ENCODE results near the gene SEM1. TPM values are rescaled to one million over a fixed set of nuclear protein-coding genes. Genes with fewer than 3 reads are reported as not detected.

SEM1 gene
- 318 to 682 TPM (median 341 TPM) in 5 replicates for total RNA-seq (2022; extraction: Qiagen RNA extraction; ENCODE audit: low read depth)

DNA sequence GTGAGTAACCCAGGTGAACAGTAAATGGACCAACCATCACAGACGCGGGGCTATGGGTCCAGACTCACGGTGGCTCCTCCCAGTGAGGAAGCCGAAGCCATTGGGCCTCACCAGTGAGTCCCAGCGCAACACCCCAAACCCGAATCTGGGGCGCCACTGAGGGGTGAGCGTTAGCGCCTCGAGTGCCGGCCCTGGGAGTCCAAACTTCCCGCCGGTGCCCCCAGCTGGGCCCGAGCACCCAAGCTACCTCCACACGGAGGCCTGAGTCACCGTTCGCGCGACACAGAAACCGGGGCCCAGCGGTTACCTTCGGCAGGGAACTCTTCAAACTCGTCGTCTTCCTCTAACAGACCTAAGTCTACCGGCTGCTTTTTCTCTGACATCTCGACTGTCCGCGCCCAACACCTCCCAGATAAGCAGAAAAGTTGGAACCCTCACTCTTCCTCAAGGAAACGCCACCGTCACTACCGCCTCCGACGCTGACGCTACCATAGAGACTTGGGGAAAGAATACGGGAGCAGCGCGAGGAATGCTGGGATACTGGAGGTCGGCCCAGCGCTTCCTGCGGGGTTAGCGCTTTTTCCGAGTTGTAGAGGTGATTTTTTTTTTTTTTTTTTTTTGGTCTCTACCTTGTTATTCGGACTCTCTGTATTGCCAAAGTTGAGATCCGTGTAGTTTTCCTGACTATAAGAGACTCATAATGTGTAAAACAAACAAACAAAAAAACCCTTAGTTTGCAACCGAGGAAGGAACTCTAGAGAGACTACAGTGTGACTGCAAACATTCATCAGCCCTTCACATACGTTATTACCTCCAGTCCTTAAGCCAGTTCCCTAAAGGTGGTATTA lies at the start of gene SEM1:
Gene SEM1, minus strand, starts transcription at position 466 of the 848 bp plus-strand sequence. Its CDS starts 83 bp downstream, at position 383.

Measured in A549 treated with ZK216348 at 1 μM for 4 hours (cell line).